ENCODE measurements around the gene KCTD7. TPM values are rescaled to one million over a fixed set of nuclear protein-coding genes. Genes with fewer than 3 reads are reported as not detected.
A peak's percentile ranks its signal among the peaks of the same experiment; 100 is the strongest.
"Not testable (repeated sequence)": the region's sequence is repeated elsewhere in the genome, so short reads cannot be mapped to it uniquely, and the experiment has no call there.

Gene KCTD7
- total RNA-seq, 1 donor from 2014 or later = 6.5 TPM

DNA sequence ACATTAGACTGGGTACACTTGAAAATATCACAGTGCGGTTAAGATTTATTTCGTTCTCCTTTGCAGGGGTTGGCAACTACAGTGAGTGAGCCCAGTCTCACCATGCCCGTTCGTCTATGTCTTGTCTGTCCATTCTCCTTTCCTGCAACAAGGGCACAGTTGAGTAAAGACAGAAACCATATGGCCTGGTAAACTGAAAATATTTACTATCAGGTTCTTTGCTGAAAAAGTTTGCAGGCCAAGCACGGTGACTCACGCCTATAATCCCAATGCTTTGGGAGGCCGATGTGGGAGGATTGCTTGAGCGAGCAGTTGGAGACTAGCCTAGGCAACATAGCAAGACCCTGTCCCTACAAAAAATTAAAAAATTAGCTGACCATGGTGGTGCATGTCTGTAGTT is 11.4 kb upstream of the KCTD7 start:
- DNase-seq = no peak

DNA sequence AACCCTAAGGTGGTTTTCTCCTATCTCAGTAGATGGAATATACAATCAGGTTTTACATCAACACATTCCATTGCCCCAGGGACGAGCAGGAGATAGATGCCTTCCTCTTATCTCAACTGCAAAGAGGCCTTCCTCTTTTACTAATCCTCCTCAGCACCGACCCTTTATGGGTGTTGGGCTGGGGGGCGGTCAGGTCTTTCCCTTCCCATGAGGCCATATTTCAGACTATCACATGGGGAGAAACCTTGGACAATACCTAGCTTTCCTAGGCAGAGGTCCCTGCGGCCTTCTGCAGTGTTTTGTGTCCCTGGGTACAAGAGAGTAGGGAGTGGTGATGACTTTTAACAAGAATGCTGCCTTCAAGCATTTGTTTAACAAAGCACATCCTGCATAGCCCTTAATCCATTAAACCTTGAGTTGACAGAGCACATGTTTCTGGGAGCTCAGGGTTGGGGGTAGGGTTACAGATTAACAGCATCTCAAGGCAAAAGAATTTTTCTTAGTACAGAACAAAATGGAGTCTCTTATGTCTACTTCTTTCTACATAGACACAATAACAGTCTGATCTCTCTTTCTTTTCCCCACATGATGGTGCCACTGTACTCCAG is 9.2 kb upstream of the KCTD7 start:
- not testable (repeated sequence) for DNase-seq

DNA sequence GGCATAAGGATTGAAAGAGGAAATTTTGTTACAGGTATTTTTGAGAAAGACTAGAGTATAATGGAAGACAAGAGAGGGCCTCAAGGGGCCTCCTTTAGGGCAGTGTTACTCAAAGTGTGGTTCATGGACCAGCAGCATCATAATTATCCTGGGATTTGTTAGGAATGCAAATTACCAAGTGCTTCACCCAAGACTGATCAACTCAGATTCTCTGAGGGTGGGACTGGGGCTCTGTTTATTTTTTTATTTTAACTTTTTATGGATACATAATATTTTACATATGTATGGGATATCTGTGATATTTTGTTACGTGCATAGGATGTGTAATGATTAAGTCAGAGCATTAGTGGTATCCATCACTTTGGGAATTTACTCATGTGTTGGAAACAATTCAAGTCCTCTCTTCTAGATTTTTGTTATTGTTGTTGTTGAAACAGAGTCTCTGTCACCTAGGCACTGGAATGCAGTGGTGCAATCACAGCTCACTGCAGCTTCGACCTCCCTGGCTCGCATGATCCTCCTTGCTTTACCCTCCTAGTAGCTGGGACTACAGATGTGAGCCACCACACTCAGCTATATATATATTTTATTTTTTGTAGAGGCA is 2.2 kb upstream of the KCTD7 start:
- DNase-seq = no peak

DNA sequence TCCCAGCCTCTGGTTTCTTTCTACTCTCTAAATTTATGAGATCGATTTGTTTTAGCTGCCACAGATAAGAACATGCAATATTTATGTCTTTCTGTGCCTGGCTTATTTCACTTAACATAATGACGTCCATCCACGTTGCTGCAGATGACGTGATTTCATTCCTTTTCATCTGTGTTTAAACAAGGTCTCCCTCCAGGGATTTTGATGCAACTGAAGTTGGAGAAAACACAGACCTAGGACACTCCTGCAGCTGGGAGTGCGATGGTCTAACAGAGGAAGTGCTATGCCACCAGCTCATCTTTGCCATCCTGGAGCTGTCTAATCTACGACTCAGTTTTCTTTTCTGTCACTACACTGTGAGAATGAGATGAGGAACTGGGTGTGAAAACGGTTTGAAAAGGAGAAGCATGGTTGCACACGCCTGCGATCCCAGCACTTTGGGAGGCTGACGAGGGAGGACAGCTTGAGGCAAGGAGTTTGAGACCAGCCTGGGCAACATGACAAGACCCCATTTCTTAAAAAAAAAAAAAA is 1.5 kb upstream of the KCTD7 start:
- DNase-seq = no peak

DNA sequence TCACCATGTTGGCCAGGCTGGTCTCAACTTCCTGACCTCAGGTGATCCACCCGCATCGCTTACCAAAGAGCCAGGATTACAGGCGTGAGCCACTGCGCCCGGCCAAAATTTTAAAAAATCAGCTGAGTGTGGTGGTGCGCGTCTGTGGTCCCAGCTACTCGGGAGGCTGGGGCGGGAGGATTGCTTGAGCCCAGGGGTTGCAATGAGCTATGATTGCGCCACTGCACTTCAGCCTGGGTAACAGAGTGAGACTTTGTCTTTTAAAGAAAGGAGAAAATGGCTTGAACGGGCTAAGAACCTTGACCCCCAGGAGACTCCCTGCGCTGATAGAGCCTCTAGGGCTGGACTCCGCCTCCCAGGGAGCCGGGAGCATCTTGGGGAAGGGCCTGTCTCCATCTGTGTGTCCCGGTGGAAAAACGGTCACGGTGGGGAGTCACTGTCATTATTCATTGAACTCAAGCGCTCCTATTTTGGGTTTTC is 760 bp upstream of the KCTD7 start:
- DNase-seq = no peak

DNA sequence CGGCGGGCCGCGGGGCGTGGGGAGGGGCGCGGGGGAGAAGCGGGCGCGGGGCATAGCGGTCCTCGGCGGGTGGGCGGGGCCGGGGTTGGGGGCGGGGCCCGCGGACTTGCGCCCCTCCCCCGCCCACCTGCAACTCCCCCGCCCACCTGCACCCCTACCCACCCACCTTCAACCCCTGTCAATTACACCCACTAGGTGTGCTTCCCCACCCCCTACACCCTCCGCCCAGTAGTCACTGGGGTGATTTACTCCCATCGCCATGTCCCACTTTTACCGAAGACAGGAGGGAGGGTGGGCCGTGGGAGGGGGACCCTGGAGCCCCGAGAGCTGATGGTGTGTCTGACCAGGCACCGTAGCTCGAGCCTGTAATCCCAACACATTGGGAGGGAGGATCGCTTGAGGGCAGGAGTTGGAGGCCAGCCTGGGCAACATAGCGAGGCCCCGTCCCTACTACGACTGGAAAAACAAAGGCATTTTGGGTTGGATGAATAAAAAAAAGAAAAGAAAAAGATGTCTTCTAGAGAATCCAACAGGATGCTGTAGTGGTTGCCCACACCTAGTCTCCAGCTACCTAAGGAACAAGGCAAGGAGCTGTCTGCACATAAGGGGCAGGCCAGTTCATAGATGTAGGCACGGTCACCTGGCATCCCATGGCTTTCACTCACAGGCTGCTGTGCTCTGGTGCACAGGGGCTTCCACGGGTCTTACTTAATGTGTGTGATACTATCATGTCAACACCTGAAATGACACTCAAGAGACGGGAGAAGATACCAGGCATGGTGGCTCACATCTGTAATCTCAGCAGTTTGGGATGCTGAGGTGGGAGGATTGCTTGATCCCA is 761 bp downstream of the KCTD7 start:
- DNase-seq = peak; percentile 19

DNA sequence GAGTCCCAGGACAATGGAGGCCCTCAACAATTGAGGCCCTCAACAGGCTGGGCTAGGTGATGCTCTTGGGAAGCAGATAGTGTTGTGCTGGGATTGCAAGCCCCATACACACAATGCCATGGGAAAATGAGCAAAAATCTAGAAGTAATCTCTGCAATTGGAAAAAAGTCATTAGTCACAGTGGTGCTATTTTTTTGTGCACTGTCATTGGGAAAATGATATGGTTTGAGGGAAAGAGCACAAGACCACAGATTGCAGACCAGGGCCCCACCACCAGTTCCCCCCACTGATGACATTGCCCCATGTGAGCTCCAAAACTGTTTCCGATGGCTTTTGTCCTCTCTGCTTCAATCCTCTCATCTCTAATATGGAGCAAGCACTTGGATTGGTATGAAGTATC is 1.9 kb downstream of the KCTD7 start:
- no peak for DNase-seq

DNA sequence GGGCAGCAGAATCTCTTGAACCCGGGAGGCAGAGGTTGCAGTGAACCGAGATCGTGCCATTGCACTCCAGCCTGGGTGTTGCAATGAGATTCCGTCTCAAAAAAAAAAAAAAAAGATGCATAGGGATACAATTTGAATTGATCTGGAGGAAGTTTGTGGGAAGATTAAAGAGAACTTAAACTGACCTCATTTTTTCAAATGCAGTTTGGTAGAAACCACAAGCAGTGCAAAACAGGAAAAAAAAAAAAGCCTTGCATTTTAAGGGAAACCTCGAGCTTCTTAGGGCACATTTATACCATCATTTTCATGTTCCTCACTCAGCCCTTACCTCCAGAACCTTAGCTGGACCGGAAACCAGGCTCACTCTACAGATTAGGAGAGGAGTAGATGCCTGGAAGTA is 2.8 kb downstream of the KCTD7 start:
- DNase-seq = no peak

DNA sequence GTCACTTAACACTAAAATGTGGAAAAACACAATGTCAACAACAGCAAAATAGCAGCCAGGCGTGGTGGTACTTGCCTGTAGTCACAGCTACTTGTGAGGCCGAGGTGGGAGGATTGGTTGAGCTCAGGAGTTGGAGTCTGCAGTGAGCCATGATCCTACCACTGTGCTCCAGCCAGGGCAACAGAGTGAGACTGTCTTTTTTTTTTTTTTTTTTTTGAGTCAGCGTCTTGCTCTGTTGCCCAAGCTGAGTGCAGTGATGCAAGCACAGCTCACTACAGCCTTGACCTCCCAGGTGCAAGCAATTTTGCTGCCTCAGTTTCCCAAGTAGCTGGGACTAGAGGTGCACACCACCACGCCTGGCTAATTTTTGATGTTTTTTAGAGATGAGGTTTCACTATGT is 6.1 kb downstream of the KCTD7 start:
- DNase-seq = no peak

DNA sequence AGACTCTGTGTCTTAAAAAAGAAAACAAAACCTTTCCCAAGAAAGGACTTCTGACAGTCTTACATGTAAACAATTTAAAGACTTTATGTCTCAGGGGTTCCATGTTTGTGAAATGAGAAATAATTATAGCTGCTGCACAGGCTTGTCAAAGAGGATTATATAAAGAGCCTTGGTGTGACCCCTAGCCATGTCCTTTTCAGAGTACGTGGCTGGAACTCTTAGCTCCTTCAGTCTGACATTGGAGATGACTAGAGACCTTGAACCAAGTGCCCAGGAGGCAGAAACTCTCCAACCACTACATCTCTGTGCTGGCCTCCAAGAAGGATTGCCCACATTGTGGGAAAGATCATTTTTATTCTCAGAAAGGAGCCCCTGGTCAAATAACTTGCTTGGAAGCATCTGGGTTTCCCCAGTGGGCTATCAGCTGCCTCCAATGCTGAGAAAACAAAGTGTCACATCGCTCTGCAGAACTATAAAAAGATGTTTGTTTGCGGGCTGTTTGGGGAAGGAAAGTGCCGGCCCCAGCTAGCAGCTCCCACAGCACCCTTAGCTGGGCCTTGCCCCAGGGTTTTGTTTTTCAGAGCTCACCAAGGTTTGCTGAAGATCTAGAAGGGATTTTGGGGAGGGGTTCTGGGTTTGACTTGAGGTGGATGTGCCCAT is 6.8 kb downstream of the KCTD7 start:
- DNase-seq = not testable (repeated sequence)

DNA sequence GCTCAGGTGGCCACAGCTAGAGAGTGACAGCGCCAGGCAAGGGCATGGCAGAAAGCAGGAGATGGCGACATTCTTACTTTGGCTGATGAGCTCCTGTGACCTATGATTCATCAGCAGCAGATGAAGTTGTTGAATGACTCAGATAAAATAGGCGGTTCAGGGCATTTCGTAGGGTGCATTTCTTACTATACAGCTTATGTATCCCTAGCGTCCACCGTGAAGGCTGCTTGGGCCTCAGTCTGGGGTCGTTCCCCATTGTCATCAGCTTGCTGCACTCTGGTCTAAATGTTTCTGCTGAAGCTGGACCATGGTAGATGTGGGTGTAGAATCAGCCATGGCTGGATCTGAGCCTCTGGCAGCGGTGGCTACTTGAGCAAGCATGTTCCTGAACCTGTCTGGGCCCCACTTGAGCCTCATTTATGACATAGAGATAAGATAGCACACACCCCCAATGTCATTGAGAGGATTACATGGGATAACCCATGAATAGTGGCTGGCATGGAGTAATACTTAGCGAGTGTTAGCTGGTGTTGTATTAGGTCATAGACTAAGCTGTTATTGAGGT is 7.4 kb downstream of the KCTD7 start:
- DNase-seq = peak; percentile 57

DNA sequence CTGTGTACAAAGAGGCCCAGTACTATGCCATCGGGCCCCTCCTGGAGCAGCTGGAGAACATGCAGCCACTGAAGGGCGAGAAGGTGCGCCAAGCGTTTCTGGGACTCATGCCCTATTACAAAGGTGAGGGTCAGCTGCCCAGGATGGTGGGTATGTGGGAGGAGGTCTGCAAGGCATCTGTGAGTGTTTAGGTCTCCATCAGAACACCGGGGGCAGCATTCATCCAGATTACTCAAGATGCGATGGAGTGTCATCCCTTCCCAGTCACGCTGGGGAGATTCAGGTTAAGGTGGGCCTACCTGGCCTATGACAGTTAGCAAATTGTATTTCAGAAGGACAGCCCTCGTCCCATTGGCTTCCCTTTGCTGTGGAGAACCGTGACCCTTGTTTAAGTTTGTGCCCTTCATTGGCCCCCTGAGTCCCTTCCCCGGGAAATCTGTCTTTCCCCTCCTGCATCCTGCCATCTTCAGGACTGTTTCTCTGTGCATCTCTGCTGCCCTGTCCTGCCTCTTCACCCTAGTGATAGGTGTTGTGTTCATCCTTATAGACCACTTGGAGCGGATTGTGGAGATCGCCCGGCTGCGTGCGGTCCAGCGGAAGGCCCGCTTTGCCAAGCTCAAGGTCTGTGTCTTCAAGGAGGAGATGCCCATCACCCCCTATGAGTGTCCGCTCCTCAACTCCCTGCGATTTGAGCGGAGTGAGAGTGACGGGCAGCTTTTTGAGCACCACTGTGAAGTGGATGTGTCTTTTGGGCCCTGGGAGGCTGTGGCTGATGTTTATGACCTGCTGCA is 9.8 kb downstream of the KCTD7 start:
- DNase-seq = no peak

DNA sequence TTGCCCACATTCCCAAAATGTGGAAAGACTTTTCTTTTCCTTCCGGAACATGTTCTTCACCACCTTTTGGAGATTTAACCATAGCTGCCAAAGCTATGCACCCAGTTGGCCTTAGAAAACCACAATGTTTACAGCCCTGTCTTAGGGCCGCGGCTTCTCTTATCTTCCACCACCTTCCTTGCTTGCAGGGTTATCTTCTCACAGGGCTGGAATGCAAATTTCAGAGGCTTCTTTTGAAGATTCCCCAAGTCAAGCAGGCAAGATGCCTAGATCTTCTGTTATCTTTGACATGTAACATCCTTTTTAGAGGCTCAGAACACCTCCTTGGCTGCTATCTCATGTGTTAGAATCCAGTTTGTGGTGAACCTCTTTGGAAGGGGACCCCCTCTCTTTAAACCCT is 11.1 kb downstream of the KCTD7 start:
- no peak for DNase-seq

DNA sequence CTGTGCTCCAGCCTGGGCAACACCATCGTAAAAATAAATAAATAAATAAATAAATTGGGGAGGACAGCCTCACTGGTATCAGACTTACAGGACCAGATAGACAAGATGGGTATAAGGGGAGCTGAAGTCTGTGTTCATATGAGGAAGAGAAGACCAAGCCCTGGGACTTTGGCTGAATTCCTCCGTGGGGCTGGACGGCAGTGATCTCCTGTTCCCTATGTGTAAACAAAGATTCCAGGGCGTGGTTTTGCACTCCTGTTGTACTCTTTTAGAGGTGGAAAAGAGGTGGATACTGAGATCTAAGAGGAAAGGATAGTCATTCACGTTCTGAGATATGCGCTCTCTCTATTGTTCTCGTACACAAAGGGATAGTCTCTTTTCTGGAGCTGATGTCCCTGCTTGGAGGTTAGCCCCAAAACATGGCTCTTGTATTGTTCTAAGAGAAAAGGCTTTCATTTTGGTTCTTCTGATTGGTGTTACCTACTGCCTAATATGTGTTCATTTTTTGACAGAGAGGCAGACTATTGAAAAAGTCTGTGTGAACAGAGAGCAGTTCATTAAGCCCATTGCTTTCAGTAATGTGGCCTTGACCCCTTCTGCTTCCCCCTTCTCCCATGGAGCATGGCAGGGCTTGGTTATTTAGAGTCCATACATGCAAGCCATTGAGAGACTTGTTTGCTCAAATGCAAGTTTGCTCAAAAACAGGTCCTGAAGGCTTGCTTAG is 12.3 kb downstream of the KCTD7 start:
- no peak for DNase-seq

DNA sequence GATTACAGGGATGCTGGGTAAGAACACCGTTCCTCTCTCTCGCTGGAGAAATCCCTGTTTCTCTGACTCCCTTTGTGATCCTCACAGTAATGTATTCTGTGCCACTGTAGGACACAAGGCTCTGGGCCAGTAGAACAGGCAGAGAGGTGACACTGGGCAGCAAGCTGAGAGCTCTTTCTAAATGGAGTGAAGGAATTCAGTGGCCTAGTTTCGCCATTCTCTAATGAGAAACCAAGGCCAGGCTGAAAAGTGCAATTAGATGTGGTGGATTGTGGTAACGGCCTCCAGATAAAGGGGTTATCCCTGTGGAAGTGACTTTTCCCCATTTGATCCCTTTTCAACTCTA is 12.8 kb downstream of the KCTD7 start:
- DNase-seq = no peak

DNA sequence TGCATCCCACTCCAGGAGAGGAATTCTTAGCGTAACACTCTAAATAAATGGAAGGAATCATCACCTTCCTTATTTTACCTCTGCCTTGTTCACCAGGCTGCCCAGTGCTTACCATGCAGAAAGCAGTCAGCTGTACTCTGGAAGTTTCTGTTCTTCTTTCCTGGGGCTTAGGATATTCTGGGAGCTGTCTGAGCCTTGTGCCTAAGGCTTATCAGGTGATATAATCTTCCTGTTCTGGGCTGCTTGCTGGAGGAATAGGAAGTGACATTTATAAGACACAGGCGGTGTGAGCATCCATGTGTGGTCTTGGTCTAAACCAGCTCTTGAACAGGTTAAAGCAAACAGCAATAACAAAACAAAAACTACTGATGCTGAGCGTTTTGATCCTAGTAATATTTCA is 13.5 kb downstream of the KCTD7 start:
- no peak for DNase-seq

DNA sequence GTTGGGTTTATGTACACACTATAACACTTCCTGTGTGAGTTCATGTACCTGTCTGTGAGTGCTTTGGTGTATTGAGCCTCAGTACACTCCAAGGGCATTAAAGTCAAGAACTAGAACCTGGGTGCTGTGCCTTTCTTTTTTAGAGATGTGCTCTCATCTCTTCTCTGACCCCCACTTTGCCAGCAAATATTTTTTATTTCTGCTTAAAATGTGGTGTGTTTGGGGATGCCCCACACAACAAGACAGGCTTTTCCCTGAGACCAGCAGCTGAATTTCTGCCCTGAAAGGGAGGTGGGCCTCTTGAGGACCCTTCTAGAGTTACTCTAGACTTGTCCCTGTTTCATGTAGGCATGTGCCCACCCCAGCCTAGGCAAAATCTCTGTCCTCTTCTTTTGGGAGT is 14.3 kb downstream of the KCTD7 start:
- DNase-seq = no peak

DNA sequence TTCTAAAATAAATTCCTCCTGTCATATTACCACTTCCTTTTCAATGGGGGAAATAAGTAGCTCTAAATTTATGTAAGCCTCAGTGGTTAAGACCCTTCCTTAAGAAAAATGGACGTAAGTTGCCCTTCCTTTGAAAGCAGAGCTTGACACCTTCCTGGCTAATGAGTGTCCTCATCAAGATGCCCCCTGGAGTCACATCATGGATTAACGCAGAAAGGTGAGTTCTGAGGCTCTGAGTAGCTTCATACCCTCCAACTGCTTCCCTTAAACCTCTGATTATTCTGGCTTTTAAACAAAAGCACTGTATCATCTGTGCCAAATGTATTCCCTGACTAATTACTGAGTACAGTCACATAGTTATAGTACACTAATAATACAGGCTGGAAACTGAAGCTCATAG is 14.7 kb downstream of the KCTD7 start:
- no peak for DNase-seq

DNA sequence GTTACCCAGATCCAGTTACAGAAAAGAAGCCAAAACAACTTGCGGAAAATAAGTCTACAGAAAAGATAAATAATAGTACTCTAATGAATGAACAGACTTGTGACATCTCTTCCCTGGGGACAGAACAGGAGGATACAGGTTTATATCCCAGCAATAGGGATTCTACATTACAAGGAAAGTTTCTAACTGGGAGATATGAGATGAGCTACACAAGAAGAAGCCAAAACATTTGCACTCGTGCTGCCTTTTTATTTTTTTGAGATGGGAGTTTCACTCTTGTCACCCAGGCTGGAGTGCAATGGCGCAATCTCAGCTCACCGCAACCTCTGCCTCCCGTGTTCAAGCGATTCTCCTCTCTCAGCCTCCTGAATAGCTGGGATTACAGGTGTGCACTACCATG is 22.3 kb downstream of the KCTD7 start:
- not testable (repeated sequence) for DNase-seq

DNA sequence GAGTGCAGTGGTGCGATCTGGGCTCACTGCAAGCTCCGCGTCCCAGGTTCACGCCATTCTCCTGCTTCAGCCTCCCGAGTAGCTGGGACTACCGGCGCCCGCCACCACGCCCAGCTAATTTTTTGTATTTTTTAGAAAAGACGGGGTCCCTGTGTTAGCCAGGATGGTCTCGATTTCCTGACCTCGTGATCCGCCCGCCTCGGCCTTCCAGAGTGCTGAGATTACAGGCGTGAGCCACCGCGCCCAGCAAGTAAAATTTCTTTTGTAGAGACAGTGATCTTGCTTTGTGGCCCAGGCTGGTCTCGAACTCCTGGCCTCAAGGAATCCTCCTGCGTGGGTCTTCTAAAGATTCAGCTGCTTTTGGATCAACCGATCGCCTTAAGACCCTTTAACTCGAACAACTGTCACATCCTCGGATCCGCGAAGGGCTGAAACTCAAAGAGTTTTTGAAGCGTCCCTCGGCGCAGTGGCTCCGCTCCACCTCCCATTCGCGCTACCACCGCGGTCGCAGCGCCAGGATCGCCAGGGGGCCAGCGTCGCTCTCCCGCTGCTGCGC is 25.1 kb downstream of the KCTD7 start:
- DNase-seq = not testable (repeated sequence)
